Renal pelvis (tissue), 4 donors: ENCODE results near the gene CYTH2. TPM values are rescaled to one million over a fixed set of nuclear protein-coding genes. Genes with fewer than 3 reads are reported as not detected.
A peak's percentile ranks its signal among the peaks of the same experiment; 100 is the strongest.

ENCODE experiments used
- DNase-seq: peaks from one replicate; pipeline ENCODE4 v3.0.0-alpha.2; 2013
- polyA plus RNA-seq, 3 donors: library from polyadenylated mRNA; unstranded; fragments of 120-200 nt; gene quantifications; one replicate each; pipeline ENCODE4 v1.2.1, GENCODE V29; 2013; ENCODE audit not compliant: insufficient read length in 3 of 3

CYTH2 gene
- polyA plus RNA-seq, 3 donors: 88.1 to 115 (median 110) TPM

- DNase-seq: no peak
Observed at GRCh38 chr19:48448563-48448962, 20.6 kb upstream of the CYTH2 start.

GRCh38 chr19:48450441-48450840, 18.7 kb upstream of the CYTH2 start:
- no peak for DNase-seq

- DNase-seq: no peak
Observed at GRCh38 chr19:48450863-48451262, 18.3 kb upstream of the CYTH2 start.

GRCh38 chr19:48451624-48452023, 17.5 kb upstream of the CYTH2 start:
- no peak for DNase-seq

GRCh38 chr19:48452289-48453190, 16.6 kb upstream of the CYTH2 start:
- no peak for DNase-seq

GRCh38 chr19:48454150-48454730, 14.9 kb upstream of the CYTH2 start:
- no peak for DNase-seq

- no peak for DNase-seq
Observed at GRCh38 chr19:48455171-48455907, 13.8 kb upstream of the CYTH2 start, which contains the start of gene KCNJ14. Gene KCNJ14, plus strand, starts transcription at chr19:48455574. Its CDS starts 6,151 bp downstream, at chr19:48461725.

- DNase-seq: no peak
Observed at GRCh38 chr19:48455908-48456562, 13.1 kb upstream of the CYTH2 start.

- no peak for DNase-seq
Observed at GRCh38 chr19:48456864-48457263, 12.3 kb upstream of the CYTH2 start.

GRCh38 chr19:48458016-48458415, 11.2 kb upstream of the CYTH2 start:
- no peak for DNase-seq

- DNase-seq: no peak
Observed at GRCh38 chr19:48461651-48461981, 7.6 kb upstream of the CYTH2 start.

GRCh38 chr19:48461982-48462655, 7.0 kb upstream of the CYTH2 start:
- DNase-seq: no peak

- DNase-seq: no peak
Observed at GRCh38 chr19:48465215-48465614, 4.0 kb upstream of the CYTH2 start.

- no peak for DNase-seq
Observed at GRCh38 chr19:48466561-48467325, 2.4 kb upstream of the CYTH2 start.

- peak; percentile 100 for DNase-seq
Observed at GRCh38 chr19:48468772-48469288, 339 bp upstream of the CYTH2 start.

GRCh38 chr19:48469934-48470680, 938 bp downstream of the CYTH2 start:
- DNase-seq: no peak

- DNase-seq: no peak
Observed at GRCh38 chr19:48470856-48471255, 1.7 kb downstream of the CYTH2 start.

- no peak for DNase-seq
Observed at GRCh38 chr19:48471836-48472235, 2.7 kb downstream of the CYTH2 start.

- DNase-seq: no peak
Observed at GRCh38 chr19:48473161-48473966, 4.2 kb downstream of the CYTH2 start.
